Posterior cingulate gyrus (tissue), 11 donors: ENCODE data around the gene SHISAL1.

Experiments used
- DNase-seq, 10 donors: peaks; one replicate each; pipeline versions ENCODE4 v3.0.0 to v3.0.0-alpha.2; 2020 to 2021; ENCODE audit warnings: mixed read lengths in 3 of 10
- intact Hi-C: fragments of 100-400 bp; cut with DNase I; formaldehyde crosslinking; loops from one replicate; pipeline ENCODE4 v1.15.1; 2023

Gene SHISAL1

GRCh38 chr22:44312766-44313165, at the start of gene SHISAL1:
Gene SHISAL1, minus strand, starts transcription at chr22:44312951. Its CDS starts 12,006 bp downstream, at chr22:44300945.
- intact Hi-C loops, result no loop called here
- peak in 1 of 10 donors; percentile 52 for DNase-seq

DNA sequence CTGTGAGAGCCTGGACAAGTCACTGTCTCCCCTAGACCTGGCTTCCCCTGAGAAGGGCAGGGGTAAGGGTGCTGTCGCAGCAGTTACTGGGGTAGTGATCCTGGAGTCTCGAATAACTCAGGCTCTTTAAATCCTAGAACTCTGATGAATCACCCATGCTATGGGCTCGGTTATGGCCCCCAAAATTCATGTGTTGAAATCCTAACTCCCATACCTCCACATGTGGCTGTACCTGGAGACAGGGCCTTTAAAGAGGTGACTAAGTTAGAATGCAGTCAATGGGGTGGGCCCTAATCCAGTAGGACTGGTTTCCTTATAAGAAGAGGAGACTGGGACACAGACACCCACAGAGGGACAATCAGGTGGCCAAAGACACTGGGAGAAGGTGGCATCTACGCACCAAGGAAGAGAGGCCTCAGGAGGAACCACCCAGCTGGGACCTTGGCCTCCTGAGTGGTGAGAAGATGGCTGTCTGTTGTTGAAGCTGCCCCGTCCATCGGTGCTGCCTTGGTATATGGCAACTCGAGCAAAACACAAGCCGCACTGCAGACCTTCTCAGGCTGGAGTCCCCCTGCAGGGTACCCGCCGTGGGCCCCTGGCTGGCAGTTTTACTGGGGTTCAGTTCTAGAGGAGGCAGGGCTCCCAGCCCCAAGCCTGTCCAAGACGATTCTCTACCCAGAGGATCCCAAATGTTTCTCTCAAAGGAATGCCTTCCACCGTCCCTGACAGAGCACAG, 48.8 kb upstream of the SHISAL1 start:
- peak in 4 of 10 donors; percentile 11 to 50 (median 28) for DNase-seq
- intact Hi-C loops, result no loop called here

- peak in 3 of 10 donors; percentile 49 to 69 (median 59) for DNase-seq
- intact Hi-C loops, result no loop called here
Measured at GRCh38 chr22:44360668-44361381, 48.1 kb upstream of the SHISAL1 start.

GRCh38 chr22:44360306-44360667, 47.5 kb upstream of the SHISAL1 start:
- peak in 3 of 10 donors; percentile 26 to 74 (median 42) for DNase-seq
- intact Hi-C loops, result no loop called here

DNA sequence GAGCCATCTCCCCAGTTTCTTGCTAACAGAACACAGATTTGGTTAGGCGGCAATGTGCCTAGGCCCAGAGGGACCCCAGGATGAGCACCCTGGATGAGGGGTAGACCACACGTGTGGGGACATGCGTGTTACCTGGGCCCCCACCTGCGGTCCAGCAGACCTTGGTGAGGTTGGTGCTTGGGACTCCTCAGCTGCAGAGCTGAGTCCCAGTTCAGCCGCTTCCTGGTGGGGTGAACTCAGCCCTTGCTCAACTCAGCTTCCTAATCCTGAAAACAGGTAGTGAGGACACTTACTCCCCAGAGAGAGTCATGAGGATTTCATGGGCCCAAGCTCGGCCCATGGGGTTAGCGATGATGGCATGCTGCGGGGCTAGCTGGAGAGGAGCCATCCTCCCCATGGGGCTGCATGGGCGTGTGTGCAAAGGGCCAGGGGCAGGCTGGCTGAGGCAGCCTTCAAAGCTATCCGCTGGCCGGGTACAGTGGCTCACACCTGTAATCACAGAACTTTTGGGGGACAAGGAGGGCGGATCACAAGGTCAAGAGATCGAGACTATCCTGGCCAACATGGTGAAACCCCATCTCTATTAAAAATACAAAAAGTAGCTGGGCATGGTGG, 46.9 kb upstream of the SHISAL1 start:
- intact Hi-C loops, result no loop called here
- DNase-seq, result peak in 3 of 10 donors; percentile 24 to 66 (median 47)

DNA sequence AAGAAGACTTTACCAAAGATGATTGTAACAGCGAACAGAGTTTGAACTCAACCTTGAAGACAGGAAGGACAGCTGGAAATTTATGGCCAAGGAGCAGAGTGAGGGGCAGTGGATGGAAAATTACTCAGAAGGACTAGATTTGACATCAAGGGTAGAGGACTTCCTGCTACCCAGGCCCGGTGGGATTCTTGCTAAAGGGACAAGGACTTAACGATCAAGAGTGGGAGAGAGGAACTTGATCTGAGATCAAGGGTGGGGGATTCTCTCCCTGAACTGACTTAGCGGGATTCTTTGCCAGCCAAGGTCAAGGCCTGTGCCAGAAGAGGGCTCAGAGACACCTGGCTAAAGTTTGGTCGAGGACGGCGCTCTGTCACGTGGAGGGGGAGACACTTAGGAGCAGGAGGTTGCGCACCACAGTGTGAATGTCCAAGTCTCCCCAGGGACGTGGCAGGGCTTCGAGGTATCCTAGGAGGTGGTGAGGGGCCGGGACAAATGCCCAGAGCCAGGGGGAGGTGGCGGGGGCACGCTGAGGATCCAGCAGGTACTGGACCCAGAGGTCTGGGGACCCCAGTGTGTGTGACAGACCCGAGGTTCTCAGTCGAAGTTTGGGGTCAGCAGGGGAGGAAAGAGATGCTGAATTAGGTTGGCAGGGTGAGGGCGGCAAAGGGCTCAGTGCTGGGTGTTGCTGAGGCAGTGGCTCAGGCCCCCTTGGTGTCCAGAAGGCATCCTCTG, 46.1 kb upstream of the SHISAL1 start:
- intact Hi-C loops, result no loop called here
- DNase-seq, result peak in 3 of 10 donors; percentile 32 to 75 (median 73)

- intact Hi-C loops, result no loop called here
- DNase-seq, result peak in 6 of 10 donors; percentile 35 to 89 (median 66)
Measured at GRCh38 chr22:44357966-44358465, 45.3 kb upstream of the SHISAL1 start.

GRCh38 chr22:44357296-44357965, 44.7 kb upstream of the SHISAL1 start:
- peak in 3 of 10 donors; percentile 31 to 41 (median 36) for DNase-seq
- intact Hi-C loops, result no loop called here

DNA sequence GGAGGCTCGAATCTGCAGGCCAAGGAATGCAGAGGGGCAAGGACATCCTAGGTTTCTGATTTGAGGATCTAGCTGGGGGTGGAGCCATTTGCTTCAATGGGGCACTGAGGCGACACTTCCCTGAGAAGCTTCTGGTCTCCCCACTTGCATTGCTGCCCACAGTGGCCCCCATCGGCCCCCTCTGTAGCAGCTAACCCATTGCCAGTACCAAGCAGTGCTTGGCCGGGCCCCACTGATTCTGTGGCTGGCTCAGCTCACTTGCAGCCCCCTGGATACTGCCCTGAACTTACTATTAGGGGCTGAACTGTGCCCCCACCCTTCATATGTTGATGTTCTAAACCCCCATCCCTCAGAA, 42.9 kb upstream of the SHISAL1 start:
- intact Hi-C loops, result no loop called here
- DNase-seq, result peak in 3 of 10 donors; percentile 30 to 45 (median 39)

DNA sequence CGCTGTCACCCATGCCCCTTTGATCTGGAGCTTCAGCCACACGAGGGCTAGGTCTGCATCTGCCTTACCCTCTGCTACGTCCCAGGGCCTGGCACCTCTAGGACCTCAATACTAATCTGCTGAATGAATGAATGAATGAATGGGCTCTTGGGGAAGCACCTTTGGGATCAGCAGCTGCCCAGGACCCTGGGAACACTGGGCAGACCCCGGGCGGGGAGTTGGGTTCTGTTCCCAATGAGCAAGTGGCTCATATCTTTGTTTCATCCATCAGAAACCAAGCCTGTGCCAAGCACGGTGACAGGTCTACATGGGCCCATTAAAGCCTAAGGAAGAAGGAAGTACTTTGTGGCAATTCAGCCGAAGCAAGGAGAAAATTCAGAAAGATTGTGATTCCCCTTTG, 41.5 kb upstream of the SHISAL1 start:
- intact Hi-C loops, result no loop called here
- peak in 2 of 10 donors; percentile 24 to 52 for DNase-seq

DNA sequence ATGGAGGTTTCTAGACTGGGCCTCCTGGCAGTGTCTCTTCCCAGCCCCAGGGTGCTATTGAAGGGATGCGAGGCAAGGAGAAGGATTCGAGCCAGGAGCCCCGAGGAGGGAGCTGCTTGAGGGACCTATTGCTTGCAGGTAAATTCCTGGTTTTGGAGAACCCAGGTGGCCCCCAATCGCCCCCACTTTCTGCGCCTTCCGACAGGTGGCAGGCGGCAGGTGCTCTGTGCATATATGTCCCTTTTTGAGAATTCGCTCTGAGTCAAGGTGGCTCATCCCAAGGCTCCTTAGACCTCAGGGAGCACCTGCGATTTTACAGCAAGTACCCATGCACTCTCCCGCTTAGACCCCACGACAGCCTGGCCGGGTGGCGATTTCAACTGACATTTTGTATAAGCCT, 40.3 kb upstream of the SHISAL1 start:
- intact Hi-C loops, result no loop called here
- peak in 3 of 10 donors; percentile 56 to 67 (median 57) for DNase-seq

DNA sequence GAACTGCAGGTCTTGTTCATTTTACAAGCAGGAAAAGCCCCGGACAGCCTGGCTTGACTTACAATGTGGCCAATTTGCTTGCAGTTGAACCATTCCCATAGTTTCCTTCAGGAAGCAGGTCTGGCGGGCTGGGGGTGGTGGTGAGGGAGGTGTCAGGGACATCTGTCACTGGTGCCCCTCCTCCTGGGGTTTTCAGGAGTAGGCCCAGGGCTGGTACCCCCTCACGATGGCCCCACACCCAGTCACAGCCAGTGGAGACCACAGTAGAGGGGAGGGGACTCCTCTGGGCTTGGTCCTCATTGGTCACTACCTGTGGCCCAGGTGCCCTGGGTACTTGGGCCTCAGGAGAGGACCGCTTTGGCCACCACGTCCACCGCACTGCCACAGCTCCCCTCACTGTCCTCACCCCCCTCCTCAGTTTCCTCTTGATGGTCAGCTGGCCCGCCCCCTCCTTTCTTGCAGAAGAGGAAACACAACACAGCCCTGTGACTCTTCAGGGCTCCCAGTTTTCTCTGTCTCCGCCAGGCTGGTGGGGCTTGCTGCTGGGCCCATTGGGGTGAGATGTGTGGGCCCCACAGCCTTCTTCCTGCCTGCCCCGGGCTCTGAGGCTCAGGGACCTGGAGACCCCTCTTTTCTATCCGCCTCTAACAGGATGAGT, 39.8 kb upstream of the SHISAL1 start:
- intact Hi-C loops, result no loop called here
- peak in 3 of 10 donors; percentile 46 to 75 (median 46) for DNase-seq

DNA sequence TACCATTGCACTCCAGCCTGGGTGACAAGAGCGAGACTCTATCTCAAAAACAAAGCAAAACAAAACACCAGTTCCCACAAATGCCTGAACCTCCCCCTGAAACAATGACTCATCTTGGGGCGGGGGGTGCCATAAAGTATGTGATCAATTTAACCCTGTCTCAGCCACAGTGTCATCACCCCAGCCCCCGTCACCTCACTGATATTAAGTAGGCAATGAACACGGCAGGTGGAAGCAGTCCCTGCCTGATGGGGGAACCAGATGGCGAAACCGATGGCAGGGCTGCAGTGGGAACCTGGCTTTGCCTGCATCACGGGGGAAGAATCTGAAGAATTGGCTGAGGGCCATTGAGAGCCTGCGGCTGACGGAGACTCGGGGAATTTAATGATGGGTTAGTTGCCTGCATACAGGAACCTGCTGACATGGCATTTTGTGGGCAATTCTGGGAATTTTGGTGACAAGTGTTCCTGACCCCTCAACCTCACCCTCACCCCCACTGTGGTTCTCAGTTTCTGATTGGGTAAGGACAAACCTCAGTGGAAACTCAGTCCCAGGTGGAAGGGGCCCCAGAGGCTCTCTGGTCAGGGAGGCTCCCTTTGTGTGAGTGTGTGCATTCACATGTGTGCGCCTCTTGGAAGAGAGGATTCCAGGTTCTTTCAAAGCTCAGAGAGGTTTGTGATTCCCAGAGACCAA, 39.1 kb upstream of the SHISAL1 start:
- intact Hi-C loops, result no loop called here
- peak in 5 of 10 donors; percentile 30 to 84 (median 80) for DNase-seq

- intact Hi-C loops, result no loop called here
- no peak for DNase-seq
Measured at GRCh38 chr22:44351037-44351436, 38.3 kb upstream of the SHISAL1 start.

GRCh38 chr22:44349594-44349993, 36.8 kb upstream of the SHISAL1 start:
- intact Hi-C loops, result no loop called here
- DNase-seq, result no peak

GRCh38 chr22:44348971-44349560, 36.3 kb upstream of the SHISAL1 start:
- DNase-seq, result no peak
- intact Hi-C loops, result no loop called here

DNA sequence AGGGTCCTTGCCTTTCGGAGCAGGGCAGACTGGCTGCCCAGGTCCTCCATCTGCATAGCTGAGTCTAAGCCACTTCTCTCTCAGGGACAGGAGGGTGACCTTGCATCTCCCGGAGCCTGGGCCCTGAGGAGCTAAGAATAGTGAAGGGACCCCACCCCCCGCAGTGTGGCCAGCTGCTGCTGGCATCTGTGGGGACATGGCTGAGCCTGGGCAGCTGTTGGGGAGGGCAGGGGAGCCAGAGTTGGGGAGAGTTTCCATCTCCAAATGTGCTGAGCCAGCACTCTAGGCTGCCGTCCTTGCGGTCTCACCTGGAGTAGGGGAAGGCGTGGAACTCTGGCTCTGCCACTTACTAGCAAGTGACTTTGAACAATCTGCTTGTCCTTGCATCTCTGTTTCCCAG, 34.8 kb upstream of the SHISAL1 start:
- DNase-seq, result no peak
- intact Hi-C loops, result no loop called here

DNA sequence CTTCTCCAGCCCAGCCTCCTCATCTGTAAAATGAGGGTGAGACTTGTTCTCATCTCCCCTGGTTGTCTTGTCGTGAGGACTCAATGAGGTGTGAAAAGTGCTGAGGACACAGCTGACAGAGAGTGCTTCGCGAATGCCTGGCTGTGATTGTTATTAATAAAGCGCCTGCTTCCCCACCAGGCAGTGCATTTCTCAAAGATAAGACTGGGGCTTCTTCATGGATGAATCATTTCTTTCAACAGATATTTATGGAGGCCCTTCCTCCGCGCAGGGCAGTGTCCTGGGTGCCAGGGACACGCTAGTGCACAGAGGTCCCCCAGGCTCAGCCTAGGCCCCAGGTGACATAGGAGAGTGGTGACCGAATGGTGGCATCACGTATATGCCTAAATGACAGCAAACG, 34.3 kb upstream of the SHISAL1 start:
- intact Hi-C loops, result no loop called here

More for the DNA sequence above, 34.3 kb upstream of the SHISAL1 start:
- DNase-seq, result no peak
